Caco-2 (cell line): Measurements from ENCODE around the gene PCDHGB1. TPM values are rescaled to one million over a fixed set of nuclear protein-coding genes. Genes with fewer than 3 reads are reported as not detected.
A peak's percentile ranks its signal among the peaks of the same experiment; 100 is the strongest.

Source experiments
- BruUV-seq: library from RNA; stranded (reverse); fragments of 400-500 nt; replicated peaks from 2 replicates; lab custom pipeline; 2021; lab: Mats Ljungman, UMichigan
- CTCF ChIA-PET: fragments of 300-600 bp; sonication (Branson Sonifier 250); formaldehyde crosslinking; loops from one replicate; lab custom pipeline; 2022; ENCODE audit warnings: antibody characterized with exemption; lab: Charles Lee
- POLR2A ChIA-PET: fragments of 300-600 bp; sonication (Branson Sonifier 250); formaldehyde crosslinking; loops from one replicate; lab custom pipeline; 2022; ENCODE audit warnings: antibody characterized with exemption; lab: Charles Lee
- DNase-seq, 2 experiments: peaks; one replicate each; pipeline versions ENCODE4 v3.0.0 to v3.0.0-alpha.2; 2020 to 2022
- H3K27me3 ChIP-seq: replicated peaks from 2 replicates; pipeline ENCODE4 v1.6.0; 2011; ENCODE audit warnings: low read length; ENCODE audit not compliant: control insufficient read depth, insufficient read depth
- H3K36me3 ChIP-seq: 2 replicates; pipeline ENCODE4 v1.5.1; 2011; ENCODE audit warnings: low read length; ENCODE audit not compliant: control insufficient read depth, insufficient read depth
- H3K4me1 ChIP-seq: fragments of 250-450 bp; sonication (Bioruptor Pico); 2 replicates; pipeline ENCODE4 v1.5.1; 2020; ENCODE audit warnings: mild to moderate bottlenecking
- H3K4me3 ChIP-seq: 2 replicates; pipeline ENCODE4 v1.5.1; 2011; ENCODE audit warnings: low read depth, mild to moderate bottlenecking, control low read depth, low read length
- H3K9me3 ChIP-seq: fragments of 250-450 bp; sonication (Bioruptor Pico); 2 replicates; pipeline ENCODE4 v1.5.1; 2020; ENCODE audit warnings: mild to moderate bottlenecking, moderate library complexity
- H3K27ac Mint-ChIP-seq: one replicate; pipeline ENCODE4 v1.8.0; 2022; ENCODE audit warnings: mixed read lengths; ENCODE audit not compliant: unreplicated experiment
- H3K27me3 Mint-ChIP-seq: one replicate; pipeline ENCODE4 v1.8.0; 2022; ENCODE audit warnings: mixed read lengths; ENCODE audit not compliant: insufficient read depth, unreplicated experiment
- H3K36me3 Mint-ChIP-seq: one replicate; pipeline ENCODE4 v1.8.0; 2022; ENCODE audit warnings: mild to moderate bottlenecking, mixed read lengths; ENCODE audit not compliant: insufficient read depth, unreplicated experiment
- H3K4me1 Mint-ChIP-seq: one replicate; pipeline ENCODE4 v1.8.0; 2022; ENCODE audit warnings: low read depth, mixed read lengths; ENCODE audit not compliant: unreplicated experiment
- H3K4me3 Mint-ChIP-seq: one replicate; pipeline ENCODE4 v1.8.0; 2022; ENCODE audit warnings: mild to moderate bottlenecking, moderate library complexity, mixed read lengths; ENCODE audit not compliant: unreplicated experiment
- H3K9me3 Mint-ChIP-seq: one replicate; pipeline ENCODE4 v1.8.0; 2022; ENCODE audit warnings: mixed read lengths; ENCODE audit not compliant: unreplicated experiment
- CTCF ChIP-seq, 2 experiments: fragments of 200-600 bp in 1 of 2; IDR thresholded peaks; 1 replicate in 1 of 2; 2 replicates in 1 of 2; pipeline versions ENCODE4 v1.5.1 to v1.8.0; 2011 to 2022; ENCODE audit warnings: antibody characterized with exemption in 1 of 2, control low read depth in 1 of 2, inconsistent platforms in 1 of 2, low read depth in 1 of 2, low read length in 1 of 2, mild to moderate bottlenecking in 1 of 2, moderate library complexity in 1 of 2; ENCODE audit not compliant: insufficient read depth in 1 of 2, severe bottlenecking in 1 of 2, unreplicated experiment in 1 of 2
- intact Hi-C: fragments of 100-400 bp; cut with micrococcal nuclease; formaldehyde crosslinking; loops from one replicate; pipeline ENCODE4 v1.10.0; 2022; ENCODE audit not compliant: unreplicated experiment
- total RNA-seq: library from RNA; stranded (reverse); gene quantifications from 2 replicates; pipeline ENCODE4 v1.2.3, GENCODE V29; 2022

Gene PCDHGB1
- total RNA-seq, 1 experiment from 2014 or later: 0.66 TPM

- H3K27ac Mint-ChIP-seq: no peak overlapping the region
- POLR2A ChIA-PET: no interaction called here
Measured at GRCh38 chr5:141356133-141356532, 6.2 kb downstream of the PCDHGB1 start.

GRCh38 chr5:141356950-141357349, 7.1 kb downstream of the PCDHGB1 start:
- peaks cover 10% of the 10 kb centered on the region for H3K9me3 Mint-ChIP-seq
- no peaks in the 10 kb centered on the region for H3K36me3 Mint-ChIP-seq
- POLR2A ChIA-PET: no interaction called here

More at GRCh38 chr5:141356133-141356532, 6.2 kb downstream of the PCDHGB1 start:
- BruUV-seq: no TSS peak
- no peak for TF ChIP-seq CTCF (IDR thresholded peaks at IDR 0.05; ENCODE audit: insufficient read depth in 1 of 2, low read depth in 1 of 2, low read length in 1 of 2, severe bottlenecking in 1 of 2, unreplicated experiment in 1 of 2)
- Histone ChIP-seq H3K9me3 (no peaks in the 10 kb centered on the region; the same call in 1 of the 2 replicates), H3K4me1 (no peaks in the 10 kb centered on the region), H3K27me3 (no peaks in the 10 kb centered on the region), H3K4me3 (no peak overlapping the region), H3K36me3 (no peaks in the 10 kb centered on the region)
- no peak for DNase-seq
- Mint-ChIP-seq H3K4me3 (no peak overlapping the region), H3K9me3 (peaks cover 10% of the 10 kb centered on the region), H3K36me3 (no peaks in the 10 kb centered on the region), H3K27me3 (no peaks in the 10 kb centered on the region), H3K4me1 (no peaks in the 10 kb centered on the region)
- intact Hi-C loops: no loop called here
- CTCF ChIA-PET: no interaction called here

GRCh38 chr5:141359790-141360426, 10.0 kb downstream of the PCDHGB1 start, which contains the start of gene PCDHGB2:
Gene PCDHGB2, plus strand, starts transcription at chr5:141359994. Its CDS starts 142 bp downstream, at chr5:141360136.
- POLR2A ChIA-PET: no interaction called here
- H3K4me3 ChIP-seq: no peak within 1 kb of the TSS
- peak in 1 of 2 experiments; percentile 15 for DNase-seq

More at GRCh38 chr5:141356950-141357349, 7.1 kb downstream of the PCDHGB1 start:
- H3K27ac Mint-ChIP-seq: no peak overlapping the region
- Histone ChIP-seq H3K36me3 (no peaks in the 10 kb centered on the region), H3K9me3 (no peaks in the 10 kb centered on the region; the same call in 1 of the 2 replicates), H3K27me3 (no peaks in the 10 kb centered on the region), H3K4me1 (no peaks in the 10 kb centered on the region), H3K4me3 (no peak overlapping the region)
- H3K4me3 Mint-ChIP-seq: no peak overlapping the region
- DNase-seq: no peak
- H3K27me3 Mint-ChIP-seq: no peaks in the 10 kb centered on the region
- CTCF ChIA-PET: no interaction called here
- H3K4me1 Mint-ChIP-seq: no peaks in the 10 kb centered on the region
- TF ChIP-seq CTCF (IDR thresholded peaks at IDR 0.05; ENCODE audit: insufficient read depth in 1 of 2, low read depth in 1 of 2, low read length in 1 of 2, severe bottlenecking in 1 of 2, unreplicated experiment in 1 of 2): no peak
- intact Hi-C loops: no loop called here
- BruUV-seq: no TSS peak

More at GRCh38 chr5:141359790-141360426, 10.0 kb downstream of the PCDHGB1 start, which contains the start of gene PCDHGB2:
- Mint-ChIP-seq H3K27ac (peak within 1 kb of the TSS; percentile 31), H3K4me1 (no peaks in the 10 kb centered on the region), H3K4me3 (peak within 1 kb of the TSS; percentile 36), H3K36me3 (no peaks in the 10 kb centered on the region), H3K9me3 (peaks cover 21% of the 10 kb centered on the region), H3K27me3 (no peaks in the 10 kb centered on the region)
- no peaks in the 10 kb centered on the region for H3K36me3 ChIP-seq
- peak; percentile 40 to 47 for TF ChIP-seq CTCF (IDR thresholded peaks at IDR 0.05; ENCODE audit: insufficient read depth in 1 of 2, low read depth in 1 of 2, low read length in 1 of 2, severe bottlenecking in 1 of 2, unreplicated experiment in 1 of 2)
- intact Hi-C loops: loop anchor here (1.0 to 2.0 kb wide), 3 partner anchors 33 to 205 kb away; no protein-coding TSS in a partner anchor
- H3K27me3 ChIP-seq: no peaks in the 10 kb centered on the region
- H3K9me3 ChIP-seq: no peaks in the 10 kb centered on the region; the same call in 1 of the 2 replicates
- H3K4me1 ChIP-seq: no peaks in the 10 kb centered on the region
- BruUV-seq: TSS peak; percentile 44
- CTCF ChIA-PET: no interaction called here
